NCI-H774 (cell line): ENCODE results near the gene SMIM35.

Experiments used
- DNase-seq: peaks from one replicate; lab custom pipeline; 2025; lab: John Stamatoyannopoulos, UW

Gene SMIM35

GRCh38 chr11:118086913-118087768, at the start of gene SMIM35:
SMIM35 (minus strand) TSS chr11:118086963; CDS start chr11:118086757, 206 bp downstream.
- DNase-seq, result peak; percentile 35

DNA sequence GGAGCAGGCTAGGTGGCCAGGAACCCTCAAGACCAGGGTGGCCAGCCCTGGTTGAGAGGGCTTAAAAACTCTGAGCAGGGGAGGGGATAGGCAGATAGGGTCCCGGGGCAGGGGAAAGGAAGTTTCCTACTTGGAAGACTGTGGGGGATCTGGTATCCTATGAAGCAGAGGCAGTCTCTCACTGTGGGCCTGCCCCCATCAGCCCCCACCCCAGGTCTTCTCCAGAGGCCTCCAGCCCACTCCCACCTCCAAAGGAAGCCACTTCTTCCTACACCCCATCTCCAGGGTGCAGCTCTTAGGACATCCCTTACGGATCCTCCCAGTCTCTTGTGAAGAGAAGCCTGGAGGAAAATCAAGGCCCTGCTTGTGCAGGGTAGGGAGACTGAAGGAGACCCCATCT, 49.6 kb upstream of the SMIM35 start:
- DNase-seq, result no peak

- DNase-seq, result no peak
Measured at GRCh38 chr11:118135796-118136165, 49.0 kb upstream of the SMIM35 start.

GRCh38 chr11:118135051-118135795, 48.5 kb upstream of the SMIM35 start:
- no peak for DNase-seq

- DNase-seq, result no peak
Measured at GRCh38 chr11:118133816-118134215, 47.1 kb upstream of the SMIM35 start.

DNA sequence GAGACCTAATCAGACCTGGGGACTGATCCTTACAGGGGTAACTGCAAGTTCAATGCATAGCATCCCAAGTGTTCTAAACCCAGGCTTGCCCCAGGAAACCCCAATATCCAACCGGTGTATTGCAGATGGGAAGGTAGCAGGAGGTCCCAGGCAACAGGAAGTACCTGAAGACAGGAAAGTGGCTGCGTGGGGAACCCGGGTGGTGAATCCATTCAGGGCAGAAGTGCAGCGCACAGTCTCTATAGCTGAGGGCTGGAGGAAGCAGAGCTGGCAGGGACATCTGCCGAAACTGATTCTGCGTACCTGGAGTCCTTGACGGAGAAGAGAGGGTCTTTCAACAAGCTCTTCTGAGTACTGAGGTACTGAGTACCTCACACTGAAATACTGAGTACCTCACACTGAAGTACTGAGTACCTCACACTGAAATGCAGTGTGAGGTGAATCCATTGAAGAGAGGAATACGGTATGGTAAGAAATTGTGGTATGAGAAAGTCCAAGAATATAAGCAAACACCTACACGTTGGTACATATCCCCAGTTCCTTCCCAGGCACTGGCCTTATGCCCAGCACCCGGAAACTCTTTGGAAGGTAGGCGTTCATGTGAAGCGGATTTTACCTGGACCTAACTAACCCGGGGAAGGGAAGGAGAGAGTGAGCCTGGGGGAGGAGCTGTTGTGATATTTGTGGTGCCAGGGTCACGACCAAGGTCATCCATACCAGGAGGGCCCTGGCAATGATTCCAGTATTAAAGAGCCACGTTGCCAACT, 45.8 kb upstream of the SMIM35 start:
- no peak for DNase-seq

GRCh38 chr11:118129471-118130172, 42.9 kb upstream of the SMIM35 start:
- DNase-seq, result no peak

GRCh38 chr11:118128721-118129470, 42.1 kb upstream of the SMIM35 start:
- no peak for DNase-seq

- no peak for DNase-seq
Measured at GRCh38 chr11:118128310-118128709, 41.5 kb upstream of the SMIM35 start.

DNA sequence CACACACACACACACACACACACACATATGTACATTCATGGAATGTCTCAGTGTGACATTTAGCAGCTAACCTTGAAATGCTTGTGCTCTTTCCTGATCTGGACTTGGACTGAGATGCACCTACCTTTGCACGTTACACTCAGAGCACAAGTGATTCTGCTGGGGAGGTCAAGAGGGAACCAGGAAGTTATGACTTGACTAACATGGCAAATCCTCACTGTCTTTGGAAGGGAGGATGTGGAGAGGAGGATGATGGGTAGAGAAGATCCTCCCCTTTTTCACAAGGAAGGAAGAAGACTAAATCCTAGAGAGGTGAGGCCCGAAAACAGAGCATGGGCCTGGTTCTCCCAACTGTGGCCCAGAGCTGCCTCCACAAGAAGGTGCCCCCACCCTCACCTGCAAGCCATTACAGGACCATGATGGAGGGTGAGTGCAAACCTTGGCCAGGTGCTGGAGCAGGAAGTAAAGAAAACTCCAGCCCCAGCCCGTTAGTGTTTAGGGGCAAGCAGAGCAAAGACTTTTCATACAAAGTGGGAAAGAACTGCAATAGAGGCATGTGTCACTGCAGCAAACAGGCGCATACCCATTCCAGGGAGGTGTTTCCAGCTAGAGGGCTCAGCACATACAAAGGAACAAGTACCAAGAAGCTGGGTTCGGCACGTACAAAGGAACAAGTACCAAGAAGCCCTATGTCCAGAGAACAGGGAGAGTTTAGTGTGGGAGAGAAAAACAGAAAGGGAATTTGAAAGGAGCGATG, 39.5 kb upstream of the SMIM35 start:
- DNase-seq, result no peak

DNA sequence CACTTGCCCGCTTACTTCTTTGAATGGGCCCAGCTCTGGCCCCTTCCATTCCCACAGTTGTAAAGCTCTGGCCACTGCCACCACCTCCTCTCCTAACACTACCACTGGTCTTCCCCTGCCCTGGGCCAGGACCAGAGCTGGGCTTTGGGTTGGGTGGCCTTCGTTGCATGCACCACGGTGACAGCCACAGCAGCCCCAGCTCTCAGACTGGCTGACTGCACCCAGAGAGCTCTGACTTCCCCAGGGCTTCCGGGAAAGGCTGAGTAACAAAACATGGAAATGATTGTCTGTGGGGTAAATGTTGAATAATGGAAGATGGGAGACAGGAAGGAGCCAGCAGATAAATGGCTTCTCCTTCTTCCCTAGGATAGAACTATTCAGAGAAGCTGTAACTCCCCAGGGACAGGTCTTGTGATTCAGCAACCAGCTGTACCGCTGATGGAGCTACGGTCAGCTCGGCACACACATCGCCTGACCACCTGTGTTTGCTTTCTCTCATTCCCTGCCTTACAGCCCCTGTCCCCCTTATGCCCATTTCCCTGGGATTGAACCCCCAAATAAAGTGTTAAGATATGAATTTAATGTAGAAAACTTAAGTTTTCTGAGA, 38.3 kb upstream of the SMIM35 start:
- DNase-seq, result no peak

GRCh38 chr11:118120793-118121192, 34.0 kb upstream of the SMIM35 start:
- DNase-seq, result no peak

DNA sequence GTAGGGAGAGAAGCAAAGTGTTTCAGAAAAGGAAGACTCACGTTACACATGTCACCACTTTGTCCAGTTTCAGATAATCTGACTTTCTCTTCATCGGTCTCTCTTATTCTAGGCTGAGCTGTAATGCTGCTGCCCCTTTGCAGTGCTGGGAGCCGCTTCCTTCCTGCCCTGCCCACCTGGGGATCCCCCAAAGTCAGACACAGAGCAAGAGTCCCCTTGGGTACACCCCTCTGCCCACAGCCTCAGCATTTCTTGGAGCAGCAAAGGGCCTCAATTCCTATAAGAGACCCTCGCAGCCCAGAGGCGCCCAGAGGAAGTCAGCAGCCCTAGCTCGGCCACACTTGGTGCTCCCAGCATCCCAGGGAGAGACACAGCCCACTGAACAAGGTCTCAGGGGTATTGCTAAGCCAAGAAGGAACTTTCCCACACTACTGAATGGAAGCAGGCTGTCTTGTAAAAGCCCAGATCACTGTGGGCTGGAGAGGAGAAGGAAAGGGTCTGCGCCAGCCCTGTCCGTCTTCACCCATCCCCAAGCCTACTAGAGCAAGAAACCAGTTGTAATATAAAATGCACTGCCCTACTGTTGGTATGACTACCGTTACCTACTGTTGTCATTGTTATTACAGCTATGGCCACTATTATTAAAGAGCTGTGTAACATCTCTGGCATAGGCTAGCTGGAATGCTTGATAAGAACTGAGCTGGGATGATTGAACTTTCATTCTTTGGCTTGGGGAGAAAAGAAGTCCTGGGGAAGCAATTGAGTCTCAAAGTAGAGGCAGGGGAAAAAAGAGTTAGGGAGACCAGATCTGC, 31.2 kb upstream of the SMIM35 start:
- no peak for DNase-seq

- DNase-seq, result no peak
Measured at GRCh38 chr11:118115048-118115447, 28.3 kb upstream of the SMIM35 start.

DNA sequence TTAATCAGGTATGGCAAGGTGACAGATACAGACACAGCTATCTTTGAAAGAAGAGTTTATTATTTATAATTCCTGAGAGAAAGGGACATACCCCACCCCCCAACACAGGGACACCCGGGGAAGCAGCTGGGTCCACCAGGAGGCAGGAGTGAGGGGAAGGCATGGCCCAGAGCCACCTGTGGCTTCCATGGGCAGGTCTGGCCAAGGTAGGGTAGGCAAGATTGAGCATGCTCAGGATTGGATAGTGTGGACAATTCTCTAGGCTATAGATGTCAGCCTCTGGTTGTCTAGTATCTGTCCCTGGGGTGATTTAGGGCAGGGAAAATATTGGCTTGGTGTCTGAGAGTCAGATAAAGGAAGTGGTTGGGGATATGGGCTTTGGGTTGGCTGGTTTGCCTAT, 27.5 kb upstream of the SMIM35 start:
- no peak for DNase-seq

GRCh38 chr11:118112711-118113430, 26.1 kb upstream of the SMIM35 start:
- no peak for DNase-seq

DNA sequence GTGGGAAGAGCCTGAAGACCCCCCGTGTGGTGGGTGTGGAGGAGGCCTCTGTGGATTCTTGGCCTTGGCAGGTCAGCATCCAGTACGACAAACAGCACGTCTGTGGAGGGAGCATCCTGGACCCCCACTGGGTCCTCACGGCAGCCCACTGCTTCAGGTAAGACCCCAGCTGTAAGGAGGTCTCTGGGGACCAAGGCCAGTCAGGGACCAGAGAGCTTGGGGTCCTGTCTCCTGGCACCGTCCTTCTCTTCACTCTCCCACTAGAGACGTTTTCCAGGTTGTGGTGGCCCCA, 24.9 kb upstream of the SMIM35 start:
- DNase-seq, result no peak

- DNase-seq, result no peak
Measured at GRCh38 chr11:118111019-118111743, 24.4 kb upstream of the SMIM35 start.
